MCF 10A (cell line): Measurements from ENCODE around the gene SLC16A5. TPM values are rescaled to one million over a fixed set of nuclear protein-coding genes. Genes with fewer than 3 reads are reported as not detected.

Source experiments
- BruUV-seq: library from RNA; stranded (reverse); fragments of 400-500 nt; replicated peaks from 2 replicates; lab custom pipeline; 2021; lab: Mats Ljungman, UMichigan
- CTCF ChIA-PET: fragments of 300-600 bp; sonication (Branson Sonifier 250); formaldehyde crosslinking; extraction: SDS; loops from one replicate; lab custom pipeline; 2021; ENCODE audit warnings: antibody characterized with exemption, inconsistent platforms; lab: Yijun Ruan, JAX
- POLR2A ChIA-PET: fragments of 300-600, 350-650 bp; sonication (Branson Sonifier 250); formaldehyde crosslinking; extraction: SDS; loops from one replicate; lab custom pipeline; 2020; ENCODE audit warnings: antibody characterized with exemption, inconsistent platforms; lab: Yijun Ruan, JAX
- DNase-seq: peaks from one replicate; pipeline ENCODE4 v3.0.0-alpha.2; 2018; ENCODE audit not compliant: unreplicated experiment
- H3K27ac Mint-ChIP-seq: one replicate; pipeline ENCODE4 v1.8.0; 2022; ENCODE audit warnings: mild to moderate bottlenecking, low read depth, mixed read lengths; ENCODE audit not compliant: unreplicated experiment
- H3K27me3 Mint-ChIP-seq: one replicate; pipeline ENCODE4 v1.8.0; 2022; ENCODE audit warnings: mixed read lengths; ENCODE audit not compliant: insufficient read depth, unreplicated experiment
- H3K36me3 Mint-ChIP-seq: one replicate; pipeline ENCODE4 v1.8.0; 2022; ENCODE audit warnings: mild to moderate bottlenecking, moderate library complexity, mixed read lengths; ENCODE audit not compliant: insufficient read depth, unreplicated experiment
- H3K4me1 Mint-ChIP-seq: one replicate; pipeline ENCODE4 v1.8.0; 2022; ENCODE audit warnings: mixed read lengths; ENCODE audit not compliant: insufficient read depth, unreplicated experiment
- H3K4me3 Mint-ChIP-seq: one replicate; pipeline ENCODE4 v1.8.0; 2022; ENCODE audit warnings: mild to moderate bottlenecking, moderate library complexity, mixed read lengths; ENCODE audit not compliant: unreplicated experiment
- H3K9me3 Mint-ChIP-seq: one replicate; pipeline ENCODE4 v1.8.0; 2022; ENCODE audit warnings: mixed read lengths; ENCODE audit not compliant: unreplicated experiment
- intact Hi-C: fragments of 100-400 bp; cut with micrococcal nuclease; formaldehyde crosslinking; loops from 2 replicates; pipeline ENCODE4 v1.14.1; 2022
- total RNA-seq: library from RNA; stranded (reverse); gene quantifications from 2 replicates; pipeline ENCODE4 v1.2.3, GENCODE V29; 2022
- TF ChIP-seq, protein P1 (sequence below): fragments of 200-600 bp; IDR thresholded peaks from one replicate; pipeline ENCODE4 v1.8.0; 2022; ENCODE audit warnings: antibody characterized with exemption, mild to moderate bottlenecking; ENCODE audit not compliant: unreplicated experiment

SLC16A5 gene
- total RNA-seq, 1 experiment from 2014 or later: 26.0 TPM

DNA sequence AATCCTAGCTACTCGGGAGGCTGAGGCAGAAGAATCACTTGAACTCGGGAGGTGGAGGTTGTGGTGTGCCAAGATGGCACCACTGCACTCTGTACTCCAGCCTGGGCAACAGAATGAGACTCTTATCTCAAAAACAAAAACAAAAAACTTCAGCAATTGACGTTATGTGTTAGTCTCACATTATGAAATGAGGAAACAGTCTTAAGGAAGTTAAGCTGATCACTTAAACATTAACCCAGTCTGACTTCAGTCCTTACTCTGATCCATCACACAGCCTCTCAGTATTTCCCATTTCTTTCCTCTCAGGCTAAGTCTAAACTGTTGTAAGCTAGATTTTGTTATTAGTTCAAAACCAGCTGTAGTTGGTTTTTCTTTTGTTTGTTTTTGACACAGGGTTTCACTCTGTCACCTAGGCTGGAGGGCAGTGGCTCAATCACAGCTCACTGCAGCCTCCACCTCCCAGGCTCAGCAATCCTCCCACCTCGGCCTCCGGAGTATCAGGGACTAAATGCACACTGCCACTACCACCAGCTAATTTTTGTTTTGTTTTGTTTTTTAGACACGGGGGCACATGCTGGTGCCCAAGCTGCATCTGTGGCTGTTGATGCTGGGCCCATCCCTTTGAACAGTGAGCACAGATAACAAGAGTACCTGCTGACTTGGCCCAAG is 60.3 kb downstream of the SLC16A5 start:
- no peak for DNase-seq
- Mint-ChIP-seq H3K27me3 (no peaks in the 10 kb centered on the region), H3K4me3 (no peak overlapping the region), H3K36me3 (peaks cover 64% of the 10 kb centered on the region), H3K4me1 (no peaks in the 10 kb centered on the region), H3K9me3 (no peaks in the 10 kb centered on the region), H3K27ac (peak overlapping the region; percentile 61)
- BruUV-seq: no TSS peak
- TF ChIP-seq, protein P1, sequence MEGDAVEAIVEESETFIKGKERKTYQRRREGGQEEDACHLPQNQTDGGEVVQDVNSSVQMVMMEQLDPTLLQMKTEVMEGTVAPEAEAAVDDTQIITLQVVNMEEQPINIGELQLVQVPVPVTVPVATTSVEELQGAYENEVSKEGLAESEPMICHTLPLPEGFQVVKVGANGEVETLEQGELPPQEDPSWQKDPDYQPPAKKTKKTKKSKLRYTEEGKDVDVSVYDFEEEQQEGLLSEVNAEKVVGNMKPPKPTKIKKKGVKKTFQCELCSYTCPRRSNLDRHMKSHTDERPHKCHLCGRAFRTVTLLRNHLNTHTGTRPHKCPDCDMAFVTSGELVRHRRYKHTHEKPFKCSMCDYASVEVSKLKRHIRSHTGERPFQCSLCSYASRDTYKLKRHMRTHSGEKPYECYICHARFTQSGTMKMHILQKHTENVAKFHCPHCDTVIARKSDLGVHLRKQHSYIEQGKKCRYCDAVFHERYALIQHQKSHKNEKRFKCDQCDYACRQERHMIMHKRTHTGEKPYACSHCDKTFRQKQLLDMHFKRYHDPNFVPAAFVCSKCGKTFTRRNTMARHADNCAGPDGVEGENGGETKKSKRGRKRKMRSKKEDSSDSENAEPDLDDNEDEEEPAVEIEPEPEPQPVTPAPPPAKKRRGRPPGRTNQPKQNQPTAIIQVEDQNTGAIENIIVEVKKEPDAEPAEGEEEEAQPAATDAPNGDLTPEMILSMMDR: no peak
- intact Hi-C loops: no loop called here
- ChIA-PET CTCF (interaction anchor here (0.6 to 1.5 kb wide), 3 partner anchors 18 to 34 kb away, joined by 3 to 4 read pairs (median 3); no protein-coding TSS in a partner anchor), POLR2A (interaction anchor here (1.2 to 4.4 kb wide), 3 partner anchors 10 to 23 kb away, joined by 3 to 22 read pairs (median 6); partner anchors contain the start of gene NT5C)

- Mint-ChIP-seq H3K4me3 (peak overlapping the region; percentile 92), H3K9me3 (no peaks in the 10 kb centered on the region), H3K27ac (peak overlapping the region; percentile 78), H3K27me3 (no peaks in the 10 kb centered on the region), H3K4me1 (peaks cover 7% of the 10 kb centered on the region), H3K36me3 (peaks cover 35% of the 10 kb centered on the region)
- TF ChIP-seq, protein P1: no peak
- BruUV-seq: no TSS peak
- ChIA-PET POLR2A (interaction anchor here (4.4 kb wide), 1 partner anchor 20 kb away, joined by 22 read pairs; the partner anchor contains the start of gene NT5C), CTCF (no interaction called here)
- peak; percentile 47 for DNase-seq
- intact Hi-C loops: no loop called here
These were observed 64.2 kb downstream of the SLC16A5 start for GRCh38 chr17:75151930-75152329.

DNA sequence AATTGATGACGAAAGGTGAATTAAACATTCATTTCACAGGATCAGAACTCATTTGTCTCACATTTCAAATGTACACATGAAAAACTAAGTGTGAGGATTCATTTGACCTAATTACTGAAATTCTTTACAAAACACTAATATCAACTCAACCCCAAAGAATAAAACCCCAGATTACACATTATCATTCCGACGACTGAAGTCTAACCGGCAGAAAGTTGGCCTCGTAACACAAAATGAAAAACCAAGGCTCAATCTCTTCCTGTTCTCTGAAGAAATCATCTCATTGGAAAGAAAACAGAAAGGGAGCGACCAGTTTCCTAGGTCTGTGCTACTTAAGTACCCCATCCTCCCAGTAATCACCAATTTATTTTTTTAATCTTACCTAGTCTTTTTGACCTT is 64.8 kb downstream of the SLC16A5 start:
- Mint-ChIP-seq H3K4me3 (peak overlapping the region; percentile 92), H3K27ac (peak overlapping the region; percentile 78), H3K27me3 (no peaks in the 10 kb centered on the region), H3K36me3 (peaks cover 29% of the 10 kb centered on the region), H3K4me1 (peaks cover 7% of the 10 kb centered on the region), H3K9me3 (no peaks in the 10 kb centered on the region)
- TF ChIP-seq, protein P1: no peak
- CTCF ChIA-PET: interaction anchor here (0.5 to 1.0 kb wide), 2 partner anchors 17 to 21 kb away, joined by 3 to 4 read pairs; partner anchors contain the start of gene NT5C
- no TSS peak for BruUV-seq
- DNase-seq: no peak
- intact Hi-C loops: no loop called here
- POLR2A ChIA-PET: interaction anchor here (0.6 to 1.0 kb wide), 4 partner anchors 29 to 65 kb away, joined by 3 to 8 read pairs (median 4); partner anchors contain the start of gene SLC16A5
